Activated T-cell treated with anti-CD3 and anti-CD28 coated beads, Interleukin-2, amount 50 U/mL, for 24 hours (primary cell): ENCODE results near the gene ARPC4.

Experiments
- DNase-seq: peaks from one replicate; pipeline ENCODE4 v3.0.0-alpha.2; 2020
- H3K27ac Mint-ChIP-seq: 2 replicates; pipeline ENCODE4 v1.8.0; 2020; ENCODE audit warnings: mild to moderate bottlenecking, mixed read lengths
- H3K27me3 Mint-ChIP-seq: 2 replicates; pipeline ENCODE4 v1.8.0; 2020; ENCODE audit warnings: mixed read lengths
- H3K36me3 Mint-ChIP-seq: 2 replicates; pipeline ENCODE4 v1.8.0; 2020; ENCODE audit warnings: low read depth, mixed read lengths
- H3K4me1 Mint-ChIP-seq: 2 replicates; pipeline ENCODE4 v1.8.0; 2020; ENCODE audit warnings: low read depth, mixed read lengths
- H3K4me3 Mint-ChIP-seq: 2 replicates; pipeline ENCODE4 v1.8.0; 2020; ENCODE audit warnings: mild to moderate bottlenecking, moderate library complexity, mixed read lengths
- H3K9me3 Mint-ChIP-seq: 2 replicates; pipeline ENCODE4 v1.8.0; 2020; ENCODE audit warnings: mixed read lengths

Gene ARPC4

GRCh38 chr3:9793161-9793781 is 389 bp downstream of the ARPC4 start:
- peaks cover 95% of the 10 kb centered on the region for H3K36me3 Mint-ChIP-seq
- peak overlapping the region; percentile 100 for H3K27ac Mint-ChIP-seq
- H3K9me3 Mint-ChIP-seq, result no peaks in the 10 kb centered on the region
- H3K27me3 Mint-ChIP-seq, result no peaks in the 10 kb centered on the region
- peak overlapping the region; percentile 96 for H3K4me3 Mint-ChIP-seq
- peaks cover 69% of the 10 kb centered on the region for H3K4me1 Mint-ChIP-seq
- DNase-seq, result peak; percentile 63

GRCh38 chr3:9794400-9794799 is 1.5 kb downstream of the ARPC4 start:
- H3K4me3 Mint-ChIP-seq, result peak overlapping the region; percentile 96
- no peaks in the 10 kb centered on the region for H3K27me3 Mint-ChIP-seq
- H3K36me3 Mint-ChIP-seq, result peaks cover 92% of the 10 kb centered on the region
- peak overlapping the region; percentile 100 for H3K27ac Mint-ChIP-seq
- DNase-seq, result no peak
- peaks cover 60% of the 10 kb centered on the region for H3K4me1 Mint-ChIP-seq
- H3K9me3 Mint-ChIP-seq, result no peaks in the 10 kb centered on the region

GRCh38 chr3:9795207-9795606 is 2.3 kb downstream of the ARPC4 start:
- Mint-ChIP-seq H3K36me3 (peaks cover 92% of the 10 kb centered on the region), H3K27me3 (no peaks in the 10 kb centered on the region), H3K27ac (peak overlapping the region; percentile 100), H3K4me1 (peaks cover 52% of the 10 kb centered on the region), H3K9me3 (no peaks in the 10 kb centered on the region), H3K4me3 (peak overlapping the region; percentile 60)
- no peak for DNase-seq

GRCh38 chr3:9797196-9797945 is 4.5 kb downstream of the ARPC4 start:
- peaks cover 33% of the 10 kb centered on the region for H3K4me1 Mint-ChIP-seq
- peak overlapping the region; percentile 79 for H3K27ac Mint-ChIP-seq
- H3K9me3 Mint-ChIP-seq, result no peaks in the 10 kb centered on the region
- no peak for DNase-seq
- no peaks in the 10 kb centered on the region for H3K27me3 Mint-ChIP-seq
- peaks cover 93% of the 10 kb centered on the region for H3K36me3 Mint-ChIP-seq
- H3K4me3 Mint-ChIP-seq, result no peak overlapping the region

- Mint-ChIP-seq H3K27me3 (no peaks in the 10 kb centered on the region), H3K4me3 (no peak overlapping the region), H3K4me1 (peaks cover 20% of the 10 kb centered on the region), H3K27ac (peak overlapping the region; percentile 77), H3K36me3 (peaks cover 92% of the 10 kb centered on the region), H3K9me3 (no peaks in the 10 kb centered on the region)
- DNase-seq, result no peak
Measured at GRCh38 chr3:9800529-9800928, 7.6 kb downstream of the ARPC4 start.

- no peaks in the 10 kb centered on the region for H3K9me3 Mint-ChIP-seq
- H3K27ac Mint-ChIP-seq, result peak overlapping the region; percentile 51
- H3K4me3 Mint-ChIP-seq, result no peak overlapping the region
- peaks cover 95% of the 10 kb centered on the region for H3K36me3 Mint-ChIP-seq
- no peak for DNase-seq
- peaks cover 27% of the 10 kb centered on the region for H3K4me1 Mint-ChIP-seq
- H3K27me3 Mint-ChIP-seq, result no peaks in the 10 kb centered on the region
Measured at GRCh38 chr3:9803494-9803893, 10.6 kb downstream of the ARPC4 start.

GRCh38 chr3:9804996-9805395 is 12.1 kb downstream of the ARPC4 start:
- no peak for DNase-seq
- Mint-ChIP-seq H3K27me3 (no peaks in the 10 kb centered on the region), H3K4me3 (no peak overlapping the region), H3K9me3 (no peaks in the 10 kb centered on the region), H3K36me3 (peaks cover 95% of the 10 kb centered on the region), H3K4me1 (peaks cover 40% of the 10 kb centered on the region), H3K27ac (peak overlapping the region; percentile 69)

- H3K27ac Mint-ChIP-seq, result peak overlapping the region; percentile 69
- H3K4me1 Mint-ChIP-seq, result peaks cover 47% of the 10 kb centered on the region
- H3K36me3 Mint-ChIP-seq, result peaks cover 90% of the 10 kb centered on the region
- no peak overlapping the region for H3K4me3 Mint-ChIP-seq
- H3K9me3 Mint-ChIP-seq, result no peaks in the 10 kb centered on the region
- H3K27me3 Mint-ChIP-seq, result no peaks in the 10 kb centered on the region
- DNase-seq, result no peak
Measured at GRCh38 chr3:9806137-9806536, 13.3 kb downstream of the ARPC4 start.

GRCh38 chr3:9806688-9807589 is 14.1 kb downstream of the ARPC4 start:
- Mint-ChIP-seq H3K4me1 (peaks cover 48% of the 10 kb centered on the region), H3K27me3 (no peaks in the 10 kb centered on the region), H3K27ac (peak overlapping the region; percentile 94), H3K9me3 (no peaks in the 10 kb centered on the region), H3K36me3 (peaks cover 90% of the 10 kb centered on the region), H3K4me3 (no peak overlapping the region)
- no peak for DNase-seq

GRCh38 chr3:9807981-9808344 is 15.1 kb downstream of the ARPC4 start:
- H3K9me3 Mint-ChIP-seq, result no peaks in the 10 kb centered on the region
- no peak overlapping the region for H3K4me3 Mint-ChIP-seq
- peaks cover 48% of the 10 kb centered on the region for H3K4me1 Mint-ChIP-seq
- peak overlapping the region; percentile 94 for H3K27ac Mint-ChIP-seq
- peaks cover 85% of the 10 kb centered on the region for H3K36me3 Mint-ChIP-seq
- no peaks in the 10 kb centered on the region for H3K27me3 Mint-ChIP-seq
- DNase-seq, result no peak

GRCh38 chr3:9808345-9809037 is 15.6 kb downstream of the ARPC4 start:
- H3K4me3 Mint-ChIP-seq, result peak overlapping the region; percentile 80
- H3K4me1 Mint-ChIP-seq, result peaks cover 43% of the 10 kb centered on the region
- peak; percentile 62 for DNase-seq

GRCh38 chr3:9809239-9809614 is 16.3 kb downstream of the ARPC4 start:
- Mint-ChIP-seq H3K9me3 (no peaks in the 10 kb centered on the region), H3K27ac (peak overlapping the region; percentile 94), H3K36me3 (peaks cover 81% of the 10 kb centered on the region)

More at GRCh38 chr3:9808345-9809037, 15.6 kb downstream of the ARPC4 start:
- peak overlapping the region; percentile 94 for H3K27ac Mint-ChIP-seq
- H3K36me3 Mint-ChIP-seq, result peaks cover 85% of the 10 kb centered on the region
- no peaks in the 10 kb centered on the region for H3K9me3 Mint-ChIP-seq
- H3K27me3 Mint-ChIP-seq, result no peaks in the 10 kb centered on the region

GRCh38 chr3:9809615-9810432 is 16.9 kb downstream of the ARPC4 start, which contains the start of gene TTLL3:
TSS of gene TTLL3 (plus strand) at chr3:9810262. CDS start at chr3:9810662, 400 bp downstream.
- DNase-seq, result peak; percentile 73
- Mint-ChIP-seq H3K27me3 (no peaks in the 10 kb centered on the region), H3K4me1 (peaks cover 41% of the 10 kb centered on the region), H3K4me3 (peak within 1 kb of the TSS; percentile 80), H3K9me3 (no peaks in the 10 kb centered on the region), H3K27ac (peak within 1 kb of the TSS; percentile 94), H3K36me3 (peaks cover 78% of the 10 kb centered on the region)

More at GRCh38 chr3:9809239-9809614, 16.3 kb downstream of the ARPC4 start:
- H3K4me1 Mint-ChIP-seq, result peaks cover 41% of the 10 kb centered on the region
- H3K27me3 Mint-ChIP-seq, result no peaks in the 10 kb centered on the region
- peak overlapping the region; percentile 80 for H3K4me3 Mint-ChIP-seq
- peak; percentile 50 for DNase-seq
